Measurements from ENCODE around the gene SESN3.
"Not testable (repeated sequence)": the region's sequence is repeated elsewhere in the genome, so short reads cannot be mapped to it uniquely, and the experiment has no call there.

Gene SESN3

DNA sequence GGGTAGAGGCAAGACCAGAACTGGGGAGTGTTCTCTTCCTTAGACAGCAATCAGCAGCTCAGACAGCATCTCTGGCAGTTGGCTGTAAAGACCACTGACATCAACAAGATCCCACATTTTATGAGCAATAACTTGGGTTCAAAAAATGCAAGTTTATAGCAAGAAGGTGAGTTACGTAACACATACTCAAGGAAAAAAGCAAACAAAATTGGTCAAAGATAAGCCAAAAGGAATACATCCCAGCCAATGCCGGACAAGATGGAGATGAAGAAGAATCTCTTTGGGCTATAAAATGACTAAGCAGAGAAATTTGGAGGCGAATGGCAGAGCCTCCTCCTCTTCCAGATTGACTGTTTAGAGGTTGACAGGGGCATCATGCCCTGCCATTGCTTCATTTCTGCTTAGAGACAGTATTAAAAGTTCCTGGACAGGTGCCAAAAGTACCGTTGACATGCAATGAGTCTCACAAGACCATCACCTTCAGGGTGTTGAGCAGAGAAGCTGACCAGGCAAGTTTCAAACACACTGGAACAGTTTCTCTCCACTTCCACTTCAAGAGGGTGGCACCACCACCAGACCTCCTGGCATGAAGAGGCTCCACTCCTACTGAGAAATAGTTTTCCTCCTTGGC is 85.5 kb downstream of the SESN3 start:
- no peak overlapping the region for H3K4me3 ChIP-seq (ENCODE audit: low read length)
- no peak for TF ChIP-seq ZNF274 (IDR thresholded peaks at IDR 0.05; ENCODE audit: low read depth, low read length)

DNA sequence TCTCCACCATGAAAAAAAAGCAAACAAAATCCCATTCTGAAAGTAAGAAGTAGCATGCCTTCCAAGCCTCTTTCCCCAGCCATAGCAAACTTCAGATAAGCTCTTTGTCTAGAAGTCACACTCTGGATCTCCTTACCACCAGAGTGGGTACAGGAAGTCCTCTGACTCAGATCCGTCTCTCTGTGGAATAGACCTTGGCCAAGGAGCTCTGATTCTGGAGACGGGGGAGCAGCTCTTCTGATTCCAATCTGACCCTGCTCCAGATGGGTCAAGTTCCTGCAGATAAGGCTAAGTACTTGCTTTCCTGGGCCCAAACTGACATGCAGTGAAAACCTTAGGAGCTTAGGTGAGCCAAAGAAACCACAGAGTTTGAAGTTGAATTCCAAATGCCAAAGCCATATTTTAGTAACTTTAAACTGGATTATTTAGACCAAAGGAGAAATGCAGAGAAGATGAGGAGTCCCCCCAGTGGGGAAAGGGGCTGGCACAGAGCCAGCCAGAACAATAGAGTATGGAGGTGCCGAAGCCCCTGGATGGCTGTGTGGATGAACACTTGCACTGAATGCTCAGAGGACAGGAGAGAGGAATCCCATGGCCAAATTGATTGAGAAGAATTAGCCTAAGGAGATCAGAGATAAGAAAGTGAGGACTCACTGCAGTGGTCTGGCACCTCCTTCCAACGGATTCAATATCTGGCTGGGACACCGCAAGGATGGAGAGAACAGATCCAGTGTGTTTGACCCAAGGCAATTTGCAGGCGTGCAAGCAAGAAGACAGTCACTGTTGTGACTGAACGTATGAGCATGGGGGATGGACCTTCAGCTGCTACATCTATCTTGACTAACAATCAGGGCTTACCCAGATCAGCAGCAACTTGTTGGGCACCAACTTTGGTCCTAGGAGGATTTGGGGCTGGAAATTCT is 86.4 kb downstream of the SESN3 start:
- TF ChIP-seq ZNF274 (IDR thresholded peaks at IDR 0.05; ENCODE audit: low read depth, low read length), result no peak
- H3K4me3 ChIP-seq (ENCODE audit: low read length), result no peak overlapping the region

DNA sequence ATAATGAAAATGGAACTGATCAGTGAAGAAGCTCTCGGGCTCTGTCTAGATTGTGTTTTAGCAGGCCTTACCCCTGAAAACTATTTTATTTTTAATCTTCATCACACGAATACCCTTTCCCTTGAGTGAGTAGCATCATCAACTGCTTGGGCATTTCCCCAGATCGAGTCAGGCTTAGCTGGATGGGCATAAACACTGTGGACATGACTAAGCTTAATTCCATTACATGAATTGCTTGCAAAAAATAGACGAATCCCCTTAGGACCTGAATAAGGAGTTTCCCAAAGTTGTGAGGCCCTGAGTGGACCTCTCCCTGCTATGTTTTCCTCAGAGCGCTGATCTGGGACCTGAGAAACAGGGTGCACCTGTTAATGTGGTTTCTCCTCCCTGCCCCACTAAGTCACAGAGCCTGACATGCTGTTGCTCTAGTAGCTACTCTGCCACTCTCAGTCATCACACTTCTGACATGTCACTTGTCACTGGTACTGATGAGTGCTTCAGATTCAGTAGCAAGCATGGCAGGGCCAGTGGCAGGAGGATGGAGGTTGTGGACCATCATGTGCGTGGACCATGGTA is 87.8 kb downstream of the SESN3 start:
- TF ChIP-seq ZNF274 (IDR thresholded peaks at IDR 0.05; ENCODE audit: low read depth, low read length), result no peak
- no peak overlapping the region for H3K4me3 ChIP-seq (ENCODE audit: low read length)

DNA sequence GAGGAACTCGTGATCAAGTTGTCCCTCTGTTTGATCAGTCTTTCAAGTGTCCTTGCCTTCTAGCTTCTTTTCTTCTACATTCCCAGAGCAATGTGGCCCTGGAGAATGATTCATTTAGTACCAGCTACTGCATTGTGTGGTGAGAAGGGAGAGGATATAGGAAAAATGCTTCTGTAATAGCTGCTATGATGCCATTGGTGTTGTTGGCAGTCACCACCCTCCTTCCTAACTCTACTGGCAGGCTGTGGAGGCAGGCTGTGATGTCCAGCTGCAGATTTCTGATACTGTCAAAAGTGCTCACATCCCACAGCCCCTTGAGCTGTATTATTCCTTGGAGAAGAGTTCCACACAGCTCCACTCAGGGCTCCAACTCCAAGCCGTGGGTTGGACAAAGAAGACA is 88.6 kb downstream of the SESN3 start:
- H3K4me3 ChIP-seq (ENCODE audit: low read length), result no peak overlapping the region
- TF ChIP-seq ZNF274 (IDR thresholded peaks at IDR 0.05; ENCODE audit: low read depth, low read length), result no peak

DNA sequence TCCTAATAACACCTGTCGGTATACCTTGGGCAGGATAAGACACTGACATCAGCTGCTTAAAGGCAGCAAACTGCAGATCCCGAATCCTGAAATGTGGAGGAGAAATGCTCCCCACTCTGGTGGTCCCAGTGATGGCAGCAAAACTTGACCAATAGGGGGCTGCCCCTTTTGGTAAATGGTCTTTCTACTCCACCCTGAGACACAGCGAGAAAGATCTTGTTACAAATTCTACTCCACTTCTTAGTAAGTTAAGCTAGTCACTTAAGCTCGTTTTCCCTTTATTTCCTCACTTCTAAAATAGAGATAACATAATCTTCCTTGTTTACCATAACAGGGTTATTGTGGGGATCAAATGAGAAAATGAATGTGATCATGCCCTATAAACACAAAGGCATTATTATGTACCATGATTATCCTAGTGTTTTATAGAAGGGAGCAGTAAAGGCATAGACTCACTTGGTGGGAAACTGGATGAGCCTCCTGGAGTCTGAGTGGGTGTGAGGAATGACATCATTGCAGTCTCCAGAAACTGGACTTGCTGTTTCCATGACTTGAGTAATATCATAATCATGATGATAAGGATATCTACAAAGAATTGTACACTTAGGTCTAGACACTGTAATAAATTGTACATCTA is 90.5 kb downstream of the SESN3 start:
- no peak overlapping the region for H3K4me3 ChIP-seq (ENCODE audit: low read length)
- TF ChIP-seq ZNF274 (IDR thresholded peaks at IDR 0.05; ENCODE audit: low read depth, low read length), result no peak

DNA sequence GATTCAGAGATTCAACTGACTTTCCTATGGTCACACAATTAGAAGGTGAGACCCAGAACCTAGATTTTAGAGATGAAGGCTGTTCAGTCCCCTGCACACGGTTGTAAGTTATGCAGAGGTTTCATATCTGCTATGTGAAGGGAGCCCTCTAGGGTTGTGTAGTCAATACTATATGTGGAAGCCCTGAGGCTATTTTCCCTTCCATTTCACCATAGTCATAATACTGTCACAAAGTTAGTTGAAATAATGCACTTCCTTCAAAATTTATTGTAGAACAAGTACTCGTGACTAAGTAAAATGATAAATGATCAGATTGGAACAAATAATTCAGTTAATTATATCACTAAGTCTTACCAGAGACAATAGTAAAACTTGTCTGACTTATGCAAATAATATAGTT is 92.6 kb downstream of the SESN3 start:
- TF ChIP-seq ZNF274 (IDR thresholded peaks at IDR 0.05; ENCODE audit: low read depth, low read length), result no peak
- H3K4me3 ChIP-seq (ENCODE audit: low read length), result no peak overlapping the region

DNA sequence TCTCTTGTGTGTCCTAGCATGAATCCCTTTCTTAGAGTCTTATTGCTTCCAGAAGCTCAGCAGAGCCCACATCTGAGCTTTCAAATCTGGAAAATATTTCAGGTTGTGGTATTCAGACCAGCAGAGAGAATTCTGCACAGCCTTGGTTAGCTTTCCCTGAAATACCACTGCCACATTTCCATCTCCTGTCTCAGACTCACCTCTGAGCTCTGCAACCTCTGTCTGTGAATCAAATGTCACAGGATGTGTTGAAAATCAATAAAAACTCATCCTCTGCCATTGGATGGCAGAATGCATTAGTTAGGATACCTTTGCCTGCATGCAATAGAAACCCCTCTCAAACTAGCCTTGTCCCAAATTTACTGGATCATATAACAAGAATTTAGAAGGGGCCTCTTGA is 93.7 kb downstream of the SESN3 start:
- TF ChIP-seq ZNF274 (IDR thresholded peaks at IDR 0.05; ENCODE audit: low read depth, low read length), result no peak
- no peak overlapping the region for H3K4me3 ChIP-seq (ENCODE audit: low read length)

DNA sequence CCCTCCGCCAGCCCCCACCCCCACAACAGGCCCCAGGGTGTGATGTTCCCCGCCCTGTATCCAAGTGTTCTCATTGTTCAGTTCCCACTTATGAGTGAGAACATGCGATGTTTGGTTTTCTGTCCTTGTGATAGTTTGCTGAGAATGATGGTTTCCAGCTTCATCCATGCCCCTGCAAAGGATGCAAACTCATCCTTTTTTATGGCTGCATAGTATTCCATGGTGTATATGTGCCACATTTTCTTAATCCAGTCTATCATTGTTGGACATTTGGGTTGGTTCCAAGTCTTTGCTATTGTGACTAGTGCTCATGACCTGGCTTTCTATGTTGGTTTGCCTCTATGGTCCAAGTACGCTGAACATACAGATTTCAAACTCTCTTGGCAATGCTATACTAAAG is 94.3 kb downstream of the SESN3 start:
- not testable (repeated sequence) for H3K4me3 ChIP-seq (ENCODE audit: low read length)

DNA sequence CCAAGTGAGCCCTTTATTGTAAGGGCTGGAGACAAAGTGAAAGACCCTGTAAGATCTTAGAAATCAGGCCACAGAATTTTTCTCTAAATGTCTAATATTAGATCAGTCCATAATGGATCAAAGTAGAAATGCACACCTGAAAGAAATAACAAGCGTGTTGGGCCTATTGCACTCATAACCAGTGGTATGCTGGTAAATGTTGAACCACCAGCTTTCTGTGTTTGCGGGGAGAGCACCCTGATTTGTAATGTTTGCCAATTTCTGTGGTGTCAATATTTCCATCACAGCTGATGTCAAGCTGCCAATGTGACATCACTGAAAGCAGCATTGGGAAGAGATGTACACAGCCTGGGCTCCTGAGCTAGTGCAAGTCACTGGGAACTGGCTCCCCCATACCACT is 95.1 kb downstream of the SESN3 start:
- no peak overlapping the region for H3K4me3 ChIP-seq (ENCODE audit: low read length)
- TF ChIP-seq ZNF274 (IDR thresholded peaks at IDR 0.05; ENCODE audit: low read depth, low read length), result no peak

DNA sequence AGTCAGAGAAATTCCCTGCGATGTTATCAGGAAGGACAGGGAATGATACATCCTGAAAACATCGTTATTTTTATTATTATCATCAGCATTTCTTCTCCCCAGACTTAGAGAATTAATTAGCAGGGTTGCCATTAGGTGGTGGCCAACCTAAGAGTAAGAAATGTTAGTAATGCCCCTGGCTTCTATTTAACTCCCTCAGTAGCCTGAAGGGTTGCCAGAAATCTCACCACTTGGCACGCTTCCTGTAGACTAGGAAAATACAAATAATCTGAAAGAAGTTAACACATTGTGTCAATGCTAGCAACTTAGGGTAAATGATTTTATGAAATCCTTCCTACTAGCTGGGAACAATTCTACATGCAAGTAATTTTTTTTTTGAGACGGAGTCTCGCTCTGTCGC is 95.8 kb downstream of the SESN3 start:
- TF ChIP-seq ZNF274 (IDR thresholded peaks at IDR 0.05; ENCODE audit: low read depth, low read length), result no peak

DNA sequence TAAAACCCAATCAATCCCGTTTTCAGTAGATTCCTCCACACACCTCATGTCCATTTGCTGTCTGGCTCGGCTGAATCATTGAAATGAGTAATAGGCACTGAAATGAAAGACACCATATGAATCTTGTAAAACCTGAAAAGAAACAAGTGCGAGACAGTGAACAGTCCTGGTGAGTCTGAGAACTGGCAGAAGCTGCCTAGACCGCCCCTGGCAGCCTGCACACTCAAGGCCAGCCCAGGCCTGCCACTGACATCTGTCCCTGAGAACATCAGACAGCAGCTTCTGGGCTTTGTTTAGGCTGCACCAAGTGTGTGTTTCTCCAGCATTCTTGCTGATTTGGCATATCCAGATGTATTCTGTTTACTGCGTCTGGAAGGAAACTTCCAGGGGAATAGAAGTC is 96.5 kb downstream of the SESN3 start:
- no peak overlapping the region for H3K4me3 ChIP-seq (ENCODE audit: low read length)
- no peak for TF ChIP-seq ZNF274 (IDR thresholded peaks at IDR 0.05; ENCODE audit: low read depth, low read length)

More for the DNA sequence above, 95.8 kb downstream of the SESN3 start:
- H3K4me3 ChIP-seq (ENCODE audit: low read length), result no peak overlapping the region

DNA sequence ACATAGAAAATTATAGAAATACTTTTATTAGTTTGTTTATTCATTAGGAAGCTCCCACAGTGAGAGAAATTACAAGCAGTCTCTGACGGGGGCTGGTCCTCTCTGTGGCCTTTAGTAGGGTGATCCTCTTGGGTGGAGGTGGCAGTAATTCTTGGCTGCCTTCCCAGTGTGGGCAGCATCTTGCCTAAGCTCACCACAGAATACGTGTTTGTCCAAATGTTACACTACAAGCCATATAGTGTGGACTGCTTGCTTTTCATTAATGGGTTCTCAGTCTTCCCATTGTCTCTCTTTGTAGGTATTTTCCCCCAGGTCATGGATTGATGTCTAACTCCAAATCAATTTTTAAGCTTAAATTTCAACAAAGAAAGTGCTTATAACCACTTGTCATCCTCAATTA is 98.0 kb downstream of the SESN3 start:
- TF ChIP-seq ZNF274 (IDR thresholded peaks at IDR 0.05; ENCODE audit: low read depth, low read length), result no peak
- no peak overlapping the region for H3K4me3 ChIP-seq (ENCODE audit: low read length)

DNA sequence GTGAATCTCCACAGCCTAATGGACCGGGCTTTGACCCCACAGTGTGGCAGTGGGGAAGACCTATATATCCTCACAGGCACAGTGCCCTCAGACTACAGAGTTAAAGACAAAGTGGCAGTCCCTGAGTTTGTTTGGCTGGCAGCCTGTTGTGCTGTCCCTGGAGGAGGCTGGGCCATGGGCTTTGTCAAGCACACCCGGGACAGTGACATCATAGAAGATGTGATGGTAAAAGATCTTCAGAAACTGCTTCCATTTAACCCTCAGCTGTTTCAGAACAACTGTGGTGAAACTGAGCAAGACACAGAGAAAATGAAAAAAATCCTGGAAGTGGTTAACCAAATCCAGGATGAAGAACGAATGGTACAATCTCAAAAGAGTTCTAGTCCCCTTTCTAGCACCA is 102.4 kb downstream of the SESN3 start:
- no peak for TF ChIP-seq ZNF274 (IDR thresholded peaks at IDR 0.05; ENCODE audit: low read depth, low read length)
- H3K4me3 ChIP-seq (ENCODE audit: low read length), result no peak overlapping the region

DNA sequence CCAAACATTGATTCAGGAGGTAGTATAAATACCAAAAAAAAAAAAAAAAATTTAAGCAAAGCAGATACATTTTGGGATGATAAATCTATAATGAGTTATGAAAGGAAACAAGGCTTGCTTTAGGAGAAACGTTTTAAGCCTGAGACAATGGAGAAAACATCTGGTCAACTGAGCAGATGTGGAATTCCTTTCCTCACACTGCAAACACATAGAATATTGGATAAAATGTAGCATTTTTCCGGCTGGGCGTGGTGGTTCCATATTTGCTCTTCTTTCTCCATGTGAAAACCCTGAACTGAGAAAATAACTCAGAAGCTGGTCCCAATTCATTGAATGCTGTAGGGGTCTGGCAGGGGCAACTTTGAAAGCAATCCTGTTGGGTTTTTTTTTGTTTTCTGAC is 107.4 kb downstream of the SESN3 start:
- TF ChIP-seq ZNF274 (IDR thresholded peaks at IDR 0.05; ENCODE audit: low read depth, low read length), result no peak

DNA sequence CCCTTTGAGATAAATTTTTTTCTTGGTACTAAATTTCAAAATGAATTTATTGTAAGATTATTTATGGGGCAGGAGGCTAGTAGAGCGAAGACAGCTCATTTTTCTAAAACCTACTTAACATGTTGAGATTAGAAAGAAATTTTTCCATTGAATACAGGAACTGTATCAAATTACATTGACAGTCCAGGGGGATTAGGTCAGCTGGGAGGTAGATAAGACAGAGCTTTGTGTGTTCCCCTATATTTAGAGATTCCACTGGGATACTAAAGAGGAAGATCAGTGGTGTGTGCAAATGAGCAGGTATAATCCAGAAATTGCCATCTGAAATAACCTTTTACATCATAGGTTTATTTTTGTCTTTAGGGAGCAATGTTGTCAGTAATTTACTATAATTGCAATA is 109.3 kb downstream of the SESN3 start:
- no peak for TF ChIP-seq ZNF274 (IDR thresholded peaks at IDR 0.05; ENCODE audit: low read depth, low read length)

More for the DNA sequence above, 107.4 kb downstream of the SESN3 start:
- no peak overlapping the region for H3K4me3 ChIP-seq (ENCODE audit: low read length)

More for the DNA sequence above, 109.3 kb downstream of the SESN3 start:
- no peak overlapping the region for H3K4me3 ChIP-seq (ENCODE audit: low read length)

Measured in GM08714 (cell line).